Measurements from ENCODE around the gene BLID.

The BLID gene

DNA sequence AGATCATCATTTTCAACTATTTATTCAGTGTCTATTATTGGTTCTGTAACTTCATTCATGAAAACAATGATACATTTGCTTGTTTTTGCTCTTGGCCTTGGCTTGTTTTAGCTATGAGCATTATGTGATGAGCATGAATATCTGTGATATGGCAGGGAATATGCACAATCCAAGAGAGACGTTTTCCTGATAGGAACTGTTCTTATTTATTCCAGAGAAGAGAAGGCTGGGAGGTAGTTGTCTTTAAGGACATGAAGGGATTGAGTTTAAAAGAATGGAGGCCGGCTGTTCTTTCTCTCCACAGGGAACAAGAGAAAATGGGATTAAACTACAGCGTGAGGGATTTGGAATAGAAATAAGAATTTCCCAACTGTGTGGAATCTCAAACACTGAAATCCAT, 30.3 kb downstream of the BLID start:
- Histone ChIP-seq H3K4me3 (no peak overlapping the region), H4K20me1 (no peaks in the 10 kb centered on the region), H3K36me3 (no peaks in the 10 kb centered on the region), H3K9ac (no peak overlapping the region), H3K27me3 (no peaks in the 10 kb centered on the region), H3K4me1 (no peaks in the 10 kb centered on the region), H3K9me3 (no peaks in the 10 kb centered on the region), H3K27ac (no peak overlapping the region), H3K4me2 (no peak overlapping the region)
- no peak for TF ChIP-seq Cebpa-rat (IDR thresholded peaks at IDR 0.05)

DNA sequence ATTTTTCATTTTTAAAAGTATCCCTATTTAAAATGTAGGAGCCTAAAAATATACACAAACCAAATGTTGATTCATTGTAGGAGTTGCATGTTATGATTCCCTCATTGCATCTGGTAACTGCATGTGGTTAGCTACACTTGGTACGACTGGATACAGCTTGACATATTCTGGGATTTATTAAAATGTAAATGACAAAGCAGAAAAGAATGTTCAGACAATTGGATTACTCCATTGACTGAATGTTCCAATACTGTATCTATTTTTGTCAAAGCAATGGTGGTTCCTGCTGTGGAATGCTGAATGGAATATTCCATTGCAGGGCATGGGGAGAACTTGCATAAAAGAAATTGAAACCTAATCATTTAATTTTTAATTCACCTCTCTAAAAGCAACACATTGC, 30.8 kb downstream of the BLID start:
- no peak for TF ChIP-seq Cebpa-rat (IDR thresholded peaks at IDR 0.05)
- no peaks in the 10 kb centered on the region for H4K20me1 ChIP-seq
- no peaks in the 10 kb centered on the region for H3K9me3 ChIP-seq
- no peaks in the 10 kb centered on the region for H3K4me1 ChIP-seq
- no peak overlapping the region for H3K4me2 ChIP-seq
- no peaks in the 10 kb centered on the region for H3K36me3 ChIP-seq
- no peaks in the 10 kb centered on the region for H3K27me3 ChIP-seq
- no peak overlapping the region for H3K4me3 ChIP-seq
- H3K27ac ChIP-seq, result no peak overlapping the region
- no peak overlapping the region for H3K9ac ChIP-seq

DNA sequence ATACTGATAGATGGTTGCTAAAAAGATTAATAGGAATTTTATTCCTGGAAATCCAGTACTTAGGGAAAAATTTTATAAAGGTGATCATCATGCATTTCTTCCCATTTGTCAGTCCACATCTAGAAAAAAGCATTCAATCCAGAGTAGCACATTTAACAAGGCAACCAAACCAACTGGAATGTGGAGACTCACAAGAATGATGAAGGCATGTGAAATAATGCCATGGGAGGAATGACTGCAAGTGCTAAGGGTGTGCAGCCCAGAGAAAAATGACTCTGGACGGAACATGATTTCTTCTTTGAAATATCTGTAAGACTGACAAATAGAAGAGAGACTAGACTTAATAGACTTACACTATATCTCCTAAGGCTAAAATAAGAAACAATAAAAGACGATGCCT, 33.8 kb downstream of the BLID start:
- H3K9ac ChIP-seq, result no peak overlapping the region
- no peaks in the 10 kb centered on the region for H3K36me3 ChIP-seq
- no peak for TF ChIP-seq Cebpa-rat (IDR thresholded peaks at IDR 0.05)
- no peaks in the 10 kb centered on the region for H3K9me3 ChIP-seq
- H3K4me3 ChIP-seq, result no peak overlapping the region
- H3K27me3 ChIP-seq, result no peaks in the 10 kb centered on the region
- no peaks in the 10 kb centered on the region for H3K4me1 ChIP-seq
- H3K4me2 ChIP-seq, result no peak overlapping the region
- no peak overlapping the region for H3K27ac ChIP-seq
- H4K20me1 ChIP-seq, result no peaks in the 10 kb centered on the region

DNA sequence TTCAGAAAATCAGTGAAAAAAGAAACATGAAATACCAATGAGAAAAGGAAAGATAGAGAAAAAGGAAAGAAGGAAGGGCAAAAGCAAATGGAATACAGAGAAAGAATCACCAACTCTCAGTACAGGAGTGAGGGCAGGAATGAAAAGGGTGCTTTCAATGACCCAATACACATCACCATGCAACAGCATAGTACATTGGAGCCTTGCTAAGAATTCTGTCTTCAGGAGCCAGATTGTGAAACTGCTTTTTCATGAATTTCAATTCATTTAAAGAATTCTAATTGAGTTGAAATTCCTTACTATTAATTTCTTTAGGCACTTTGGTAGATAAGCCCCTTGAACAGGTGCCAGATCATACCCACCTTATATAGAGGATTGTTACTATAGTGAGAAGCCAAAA, 34.9 kb downstream of the BLID start:
- H3K4me1 ChIP-seq, result no peaks in the 10 kb centered on the region
- no peak overlapping the region for H3K4me3 ChIP-seq
- no peaks in the 10 kb centered on the region for H3K9me3 ChIP-seq
- no peak overlapping the region for H3K27ac ChIP-seq
- no peak overlapping the region for H3K4me2 ChIP-seq
- no peaks in the 10 kb centered on the region for H3K27me3 ChIP-seq
- H3K9ac ChIP-seq, result no peak overlapping the region
- H3K36me3 ChIP-seq, result no peaks in the 10 kb centered on the region
- no peak for TF ChIP-seq Cebpa-rat (IDR thresholded peaks at IDR 0.05)
- no peaks in the 10 kb centered on the region for H4K20me1 ChIP-seq

DNA sequence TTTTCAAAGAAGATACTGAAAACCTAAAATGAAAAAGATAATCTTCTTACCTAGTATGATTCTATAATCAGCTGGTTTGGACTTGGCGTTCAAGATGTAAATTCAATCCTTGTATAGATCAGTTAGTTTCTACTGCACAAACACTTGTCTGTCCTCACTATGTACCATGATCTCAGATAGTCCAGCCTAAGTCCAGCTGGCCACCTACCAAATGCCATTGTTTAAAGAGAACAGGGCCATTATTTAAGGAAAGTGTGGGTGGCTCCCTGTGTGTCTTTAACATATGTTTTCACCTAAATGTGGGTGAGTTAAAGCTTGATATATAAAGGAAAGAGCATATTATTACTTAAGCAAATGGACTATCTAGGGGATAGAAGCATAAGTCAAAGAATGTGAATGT, 38.6 kb downstream of the BLID start:
- H4K20me1 ChIP-seq, result no peaks in the 10 kb centered on the region
- no peak overlapping the region for H3K4me2 ChIP-seq
- no peaks in the 10 kb centered on the region for H3K36me3 ChIP-seq
- no peak for TF ChIP-seq Cebpa-rat (IDR thresholded peaks at IDR 0.05)
- H3K27me3 ChIP-seq, result no peaks in the 10 kb centered on the region
- H3K4me3 ChIP-seq, result no peak overlapping the region
- no peak overlapping the region for H3K27ac ChIP-seq
- no peak overlapping the region for H3K9ac ChIP-seq
- no peaks in the 10 kb centered on the region for H3K4me1 ChIP-seq
- H3K9me3 ChIP-seq, result no peaks in the 10 kb centered on the region

DNA sequence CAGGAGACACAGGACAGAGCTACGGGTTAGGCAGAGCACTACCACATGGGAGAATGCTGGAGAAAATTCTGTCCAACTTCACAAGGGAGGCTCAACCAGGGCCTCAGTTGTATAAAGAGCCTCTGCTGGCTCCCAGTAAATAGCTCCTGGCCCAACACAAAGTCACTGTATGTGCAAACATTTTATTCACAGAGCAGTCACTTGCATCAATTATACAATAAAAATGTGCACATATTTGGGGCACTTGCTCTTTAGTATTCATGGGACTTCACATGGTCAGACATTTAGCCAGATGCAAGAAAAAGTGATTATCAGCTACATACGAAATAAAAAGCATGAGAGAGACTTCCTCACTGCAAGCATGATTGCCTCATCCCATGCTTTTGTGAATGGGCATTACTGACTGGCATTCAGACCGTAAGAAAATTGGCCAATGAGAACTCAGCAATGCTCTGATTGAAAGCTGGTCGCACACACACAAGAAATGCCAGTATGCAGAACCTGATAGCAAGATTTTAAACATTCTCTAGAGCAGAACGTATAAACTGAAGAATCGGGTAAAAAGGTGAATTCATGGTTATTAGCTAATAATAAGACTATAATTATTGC, 39.4 kb downstream of the BLID start:
- no peak overlapping the region for H3K4me2 ChIP-seq
- no peaks in the 10 kb centered on the region for H3K27me3 ChIP-seq
- H3K9ac ChIP-seq, result no peak overlapping the region
- H3K4me3 ChIP-seq, result no peak overlapping the region
- no peaks in the 10 kb centered on the region for H4K20me1 ChIP-seq
- no peaks in the 10 kb centered on the region for H3K36me3 ChIP-seq
- H3K27ac ChIP-seq, result no peak overlapping the region
- no peak for TF ChIP-seq Cebpa-rat (IDR thresholded peaks at IDR 0.05)
- no peaks in the 10 kb centered on the region for H3K9me3 ChIP-seq
- H3K4me1 ChIP-seq, result no peaks in the 10 kb centered on the region

DNA sequence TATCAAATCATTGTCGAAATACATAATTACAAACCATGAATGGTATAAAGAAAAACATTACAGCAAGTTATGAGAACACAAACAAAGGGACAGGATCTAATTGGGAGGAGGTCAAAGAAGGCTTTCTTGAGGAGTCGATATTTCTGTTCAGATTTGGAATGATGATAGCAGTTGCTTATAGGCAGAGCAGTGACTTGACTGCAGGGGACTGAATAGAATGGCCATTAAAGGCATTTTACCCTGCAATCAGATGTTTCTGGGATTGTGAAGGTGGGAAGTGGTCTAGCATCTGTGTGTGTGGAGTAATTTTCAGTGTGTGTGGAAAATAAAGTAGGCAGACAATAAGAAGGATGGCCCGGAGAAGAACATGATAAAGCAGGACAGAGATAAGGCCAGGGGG, 41.0 kb downstream of the BLID start:
- no peaks in the 10 kb centered on the region for H4K20me1 ChIP-seq
- no peaks in the 10 kb centered on the region for H3K36me3 ChIP-seq
- no peak overlapping the region for H3K27ac ChIP-seq
- H3K4me3 ChIP-seq, result no peak overlapping the region
- no peak for TF ChIP-seq Cebpa-rat (IDR thresholded peaks at IDR 0.05)
- no peaks in the 10 kb centered on the region for H3K9me3 ChIP-seq
- no peak overlapping the region for H3K4me2 ChIP-seq
- H3K4me1 ChIP-seq, result peaks cover 3% of the 10 kb centered on the region; the same call in 1 of the 2 replicates
- no peak overlapping the region for H3K9ac ChIP-seq
- H3K27me3 ChIP-seq, result no peaks in the 10 kb centered on the region

DNA sequence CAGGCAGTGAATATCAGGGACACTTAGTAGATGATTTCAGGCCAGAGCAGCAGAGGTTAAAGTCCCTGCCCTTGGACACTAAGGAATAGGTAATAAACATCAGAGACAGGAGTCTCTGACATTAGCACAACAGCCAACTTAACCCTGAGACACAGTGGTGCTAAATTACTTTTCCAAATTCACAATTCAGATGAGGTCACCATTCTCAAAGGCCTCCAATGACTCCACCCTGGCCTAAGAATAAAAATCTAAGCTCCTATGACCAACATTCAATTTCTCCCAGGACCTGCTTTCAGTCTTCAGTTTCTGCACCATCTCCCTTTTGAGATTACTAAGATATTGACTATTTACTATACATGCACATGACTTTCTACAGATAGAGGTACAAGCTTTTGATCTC, 42.0 kb downstream of the BLID start:
- Histone ChIP-seq H3K36me3 (no peaks in the 10 kb centered on the region), H4K20me1 (no peaks in the 10 kb centered on the region), H3K9me3 (no peaks in the 10 kb centered on the region), H3K4me1 (peaks cover 5% of the 10 kb centered on the region; the same call in 1 of the 2 replicates), H3K4me2 (no peak overlapping the region), H3K4me3 (no peak overlapping the region), H3K9ac (no peak overlapping the region), H3K27me3 (no peaks in the 10 kb centered on the region), H3K27ac (no peak overlapping the region)
- TF ChIP-seq Cebpa-rat (IDR thresholded peaks at IDR 0.05), result no peak

GRCh38 chr11:122071709-122072202, 44.3 kb downstream of the BLID start:
- H3K4me2 ChIP-seq, result no peak overlapping the region
- H3K27me3 ChIP-seq, result no peaks in the 10 kb centered on the region
- no peak overlapping the region for H3K9ac ChIP-seq
- peaks cover 5% of the 10 kb centered on the region; the same call in 1 of the 2 replicates for H3K4me1 ChIP-seq
- TF ChIP-seq Cebpa-rat (IDR thresholded peaks at IDR 0.05), result no peak
- no peak overlapping the region for H3K27ac ChIP-seq
- no peaks in the 10 kb centered on the region for H4K20me1 ChIP-seq
- no peaks in the 10 kb centered on the region for H3K9me3 ChIP-seq
- no peaks in the 10 kb centered on the region for H3K36me3 ChIP-seq
- no peak overlapping the region for H3K4me3 ChIP-seq

- H3K27ac ChIP-seq, result no peak overlapping the region
- H3K9me3 ChIP-seq, result no peaks in the 10 kb centered on the region
- H4K20me1 ChIP-seq, result no peaks in the 10 kb centered on the region
- H3K9ac ChIP-seq, result no peak overlapping the region
- H3K4me1 ChIP-seq, result peaks cover 5% of the 10 kb centered on the region; the same call in 1 of the 2 replicates
- H3K27me3 ChIP-seq, result no peaks in the 10 kb centered on the region
- no peak overlapping the region for H3K4me3 ChIP-seq
- no peak for TF ChIP-seq Cebpa-rat (IDR thresholded peaks at IDR 0.05)
- H3K4me2 ChIP-seq, result no peak overlapping the region
- no peaks in the 10 kb centered on the region for H3K36me3 ChIP-seq
These were observed 46.2 kb downstream of the BLID start for GRCh38 chr11:122069707-122070360.

Measured in BLaER1 (cell line).